NCI-H2227 treated with DMSO at 0.1 percent for 48 hours (cell line): ENCODE measurements around the gene OR2S2.

Experiments
- DNase-seq: peaks from one replicate; lab custom pipeline; 2025; lab: John Stamatoyannopoulos, UW

OR2S2 gene

GRCh38 chr9:35909274-35909673, 48.7 kb downstream of the OR2S2 start, which contains the start of gene SPAAR:
Gene SPAAR, plus strand, starts transcription at chr9:35909490. Its CDS starts 974 bp downstream, at chr9:35910464.
- no peak for DNase-seq

GRCh38 chr9:35908504-35909125, 49.3 kb downstream of the OR2S2 start:
- no peak for DNase-seq

GRCh38 chr9:35907711-35908503, 50.0 kb downstream of the OR2S2 start:
- DNase-seq, result peak; percentile 77
